Endothelial cell of umbilical vein (primary cell): ENCODE measurements around the gene TPK1. TPM values are rescaled to one million over a fixed set of nuclear protein-coding genes. Genes with fewer than 3 reads are reported as not detected.

ENCODE experiments used
- BruUV-seq: library from RNA; stranded (reverse); fragments of 400-500 nt; replicated peaks from 2 replicates; lab custom pipeline; 2021; lab: Mats Ljungman, UMichigan
- CTCF ChIA-PET: fragments of 300-600, 350-600 bp; sonication (Branson Sonifier 250); formaldehyde crosslinking; loops from one replicate; lab custom pipeline; 2021; ENCODE audit warnings: antibody characterized with exemption, inconsistent platforms; lab: Charles Lee
- POLR2A ChIA-PET: fragments of 300-600, 350-600 bp; sonication (Branson Sonifier 250); formaldehyde crosslinking; loops from one replicate; lab custom pipeline; 2021; ENCODE audit warnings: antibody characterized with exemption, inconsistent platforms; lab: Charles Lee
- DNase-seq: peaks from one replicate; pipeline ENCODE4 v3.0.0-alpha.2; 2011; ENCODE audit warnings: low read depth, low spot score
- FAIRE-seq: peaks from 2 replicates; lab custom pipeline; 2011; peaks lifted over from hg19 to GRCh38; lab: Jason Lieb, UNC
- H2AFZ ChIP-seq: 2 replicates; pipeline ENCODE4 v1.6.0; 2012; ENCODE audit warnings: low read depth, low read length, control low read depth, inconsistent platforms
- H3K27ac ChIP-seq: 2 replicates; pipeline ENCODE4 v1.5.1; 2011; ENCODE audit warnings: low read depth, mild to moderate bottlenecking, control low read depth, low read length, moderate library complexity; ENCODE audit not compliant: insufficient read depth
- H3K27me3 ChIP-seq, 2 experiments: 2 replicates each; pipeline versions ENCODE4 v1.6.0 to v1.6.1; 2011; ENCODE audit warnings: low read length in 2 of 2, mixed read lengths in 1 of 2; ENCODE audit not compliant: control insufficient read depth in 2 of 2, insufficient read depth in 2 of 2
- H3K36me3 ChIP-seq, 2 experiments: 2 replicates in 1 of 2; 3 replicates in 1 of 2; pipeline ENCODE4 v1.5.1; 2011; ENCODE audit warnings: low read length in 2 of 2, mild to moderate bottlenecking in 1 of 2, moderate library complexity in 1 of 2; ENCODE audit not compliant: control insufficient read depth in 2 of 2, insufficient read depth in 2 of 2; ENCODE audit errors: extremely low read depth in 1 of 2
- H3K4me1 ChIP-seq: 3 replicates; pipeline ENCODE4 v1.5.1; 2011; ENCODE audit warnings: mild to moderate bottlenecking, low read length; ENCODE audit not compliant: control insufficient read depth, insufficient read depth; ENCODE audit errors: extremely low read depth
- H3K4me2 ChIP-seq: 2 replicates; pipeline ENCODE4 v1.6.1; 2011; ENCODE audit warnings: low read length, control low read depth, mixed read lengths; ENCODE audit not compliant: insufficient read depth
- H3K4me3 ChIP-seq, 3 experiments: fragments of 200-600 bp in 1 of 3; sonication (generic), shearing (Covaris generic) in 1 of 3; replicated peaks in 1 of 3; 2 replicates each; pipeline ENCODE4 v1.5.1; 2011 to 2016; ENCODE audit warnings: control low read depth in 3 of 3, low read length in 3 of 3, mild to moderate bottlenecking in 2 of 3, inconsistent platforms in 1 of 3, low read depth in 1 of 3, moderate library complexity in 1 of 3; ENCODE audit not compliant: insufficient read depth in 1 of 3
- H3K79me2 ChIP-seq: 2 replicates; pipeline ENCODE4 v1.6.0; 2012; ENCODE audit warnings: low read length, inconsistent platforms; ENCODE audit not compliant: control insufficient read depth, insufficient read depth
- H3K9ac ChIP-seq: replicated peaks from 2 replicates; pipeline ENCODE3; 2011; ENCODE audit warnings: low read length, control low read depth; ENCODE audit not compliant: insufficient read depth; ENCODE audit errors: extremely low read depth
- H3K9me1 ChIP-seq: replicated peaks from 3 replicates; pipeline ENCODE4 v1.6.0; 2011; ENCODE audit warnings: mild to moderate bottlenecking, low read length; ENCODE audit not compliant: control insufficient read depth, insufficient read depth; ENCODE audit errors: extremely low read depth
- H3K9me3 ChIP-seq: replicated peaks from 2 replicates; pipeline ENCODE4 v1.5.1; 2012; ENCODE audit warnings: low read length, inconsistent platforms; ENCODE audit not compliant: control insufficient read depth, insufficient read depth
- H4K20me1 ChIP-seq: replicated peaks from 2 replicates; pipeline ENCODE3; 2011; ENCODE audit warnings: mild to moderate bottlenecking, low read length; ENCODE audit not compliant: control insufficient read depth, insufficient read depth; ENCODE audit errors: extremely low read depth
- CTCF ChIP-seq, 2 donors: IDR thresholded peaks; 1 replicate in 1 of 2; 2 replicates in 1 of 2; pipeline ENCODE4 v1.5.1; 2011; ENCODE audit warnings: low read length in 2 of 2, mild to moderate bottlenecking in 2 of 2, moderate library complexity in 2 of 2, control low read depth in 1 of 2, inconsistent platforms in 1 of 2, low read depth in 1 of 2; ENCODE audit not compliant: insufficient read depth in 1 of 2; ENCODE audit errors: extremely low read depth in 1 of 2
- EZH2 ChIP-seq: IDR thresholded peaks from 2 replicates; pipeline ENCODE4 v1.6.1; 2012; ENCODE audit warnings: borderline replicate concordance, low read depth, mild to moderate bottlenecking, moderate library complexity, low read length, inconsistent platforms; ENCODE audit not compliant: severe bottlenecking
- FOS ChIP-seq: IDR thresholded peaks from 2 replicates; pipeline ENCODE4 v1.6.1; 2011; ENCODE audit warnings: mild to moderate bottlenecking, low read length, moderate library complexity, borderline replicate concordance; ENCODE audit not compliant: insufficient read depth
- GATA2 ChIP-seq: IDR thresholded peaks from 2 replicates; pipeline ENCODE4 v1.7.0; 2011; ENCODE audit warnings: low read depth, mild to moderate bottlenecking, moderate library complexity, mixed read lengths, low read length; ENCODE audit not compliant: insufficient read length, insufficient read depth
- JUN ChIP-seq: IDR thresholded peaks from 2 replicates; pipeline ENCODE4 v1.6.1; 2011; ENCODE audit warnings: borderline replicate concordance, low read depth; ENCODE audit not compliant: insufficient read length, insufficient read depth
- MAX ChIP-seq: IDR thresholded peaks from 2 replicates; pipeline ENCODE4 v1.6.1; 2011; ENCODE audit not compliant: insufficient read depth, insufficient read length
- MYC ChIP-seq: IDR thresholded peaks from one replicate; pipeline ENCODE4 v1.6.1; 2011; ENCODE audit warnings: mild to moderate bottlenecking, low read depth, low read length
- POLR2A ChIP-seq: IDR thresholded peaks from 2 replicates; pipeline ENCODE4 v1.6.1; 2012; ENCODE audit warnings: low read depth, mild to moderate bottlenecking, control low read depth, low read length
- POLR2AphosphoS5 ChIP-seq: IDR thresholded peaks from 2 replicates; pipeline ENCODE4 v1.6.1; 2012; ENCODE audit warnings: low read depth, mild to moderate bottlenecking, control low read depth, low read length, moderate library complexity; ENCODE audit not compliant: insufficient read depth
- dilution Hi-C: fragments of 300-500 bp; cut with MboI; formaldehyde crosslinking; loops from one replicate; pipeline ENCODE4 v1.15.0; 2019; ENCODE audit warnings: low sequenced_read_pairs; ENCODE audit not compliant: extremely low pct_ligation_motif_present
- intact Hi-C: fragments of 100-400 bp; cut with micrococcal nuclease; formaldehyde crosslinking; loops from one replicate; pipeline ENCODE4 v1.10.0; 2022
- polyA plus RNA-seq, 4 experiments: library from polyadenylated mRNA; depleted of rRNA in 3 of 4; stranded (reverse) in 3 of 4; unstranded in 1 of 4; fragments of >200 nt; gene quantifications; 2 replicates each; pipeline versions ENCODE4 v1.2.1 to v1.2.3, GENCODE V29; 2011 to 2012; ENCODE audit warnings: missing spikeins in 1 of 4
- total RNA-seq: library from RNA; stranded (reverse); gene quantifications from 2 replicates; pipeline ENCODE4 v1.2.3, GENCODE V29; 2021

The TPK1 gene
- total and polyA plus RNA-seq, 2 donors (not counting 3 experiments of a cell fraction or from before 2014, with no cell fraction given) = 7.5 to 9.3 TPM

- ChIA-PET CTCF (no interaction called here), POLR2A (no interaction called here)
- H3K4me2 ChIP-seq = no peak overlapping the region
- no peak overlapping the region for H2AFZ ChIP-seq
- no peaks in the 10 kb centered on the region for H4K20me1 ChIP-seq
- no peaks in the 10 kb centered on the region for H3K27me3 ChIP-seq
- TF ChIP-seq MYC = no peak
- TF ChIP-seq POLR2AphosphoS5 = no peak
- no peak for TF ChIP-seq FOS
- TF ChIP-seq JUN = no peak
- no peak for TF ChIP-seq CTCF (IDR thresholded peaks at IDR 0.05; ENCODE audit: extremely low read depth in 1 of 2, insufficient read depth in 1 of 2, low read depth in 1 of 2, low read length in 2 of 2)
- TF ChIP-seq GATA2 = no peak
- no peak for TF ChIP-seq MAX
- no peak for TF ChIP-seq EZH2
- no peak for TF ChIP-seq POLR2A
- no peak overlapping the region for H3K27ac ChIP-seq
- BruUV-seq = no TSS peak
- no peaks in the 10 kb centered on the region for H3K4me1 ChIP-seq
- H3K4me3 ChIP-seq = no peak overlapping the region
- dilution Hi-C loops = no loop called here
- no peaks in the 10 kb centered on the region for H3K9me3 ChIP-seq
- intact Hi-C loops = no loop called here
- H3K79me2 ChIP-seq = no peaks in the 10 kb centered on the region
- no peaks in the 10 kb centered on the region for H3K9me1 ChIP-seq
- no peak overlapping the region for H3K9ac ChIP-seq
- no peaks in the 10 kb centered on the region for H3K36me3 ChIP-seq
- FAIRE-seq (no peak), DNase-seq (no peak)
These were observed 428.5 kb downstream of the TPK1 start for GRCh38 chr7:144407266-144407931.
